HepG2 (cell line): ENCODE results near the gene PARS2. TPM values are rescaled to one million over a fixed set of nuclear protein-coding genes. Genes with fewer than 3 reads are reported as not detected.

Experiments used
- ETV6 ChIP-seq: sonication (generic); formaldehyde crosslinking; conservative IDR thresholded peaks from 2 replicates; pipeline ENCODE4 v1.4.0; 2020; ENCODE audit warnings: missing genetic modification reagents
- HNF4A ChIP-seq: sonication (generic); formaldehyde crosslinking; IDR thresholded peaks from 2 replicates; pipeline ENCODE4 v1.4.0; 2020; ENCODE audit warnings: missing genetic modification reagents
- HNRNPUL1 ChIP-seq: fragments of 200-400 bp; formaldehyde crosslinking; IDR thresholded peaks from 2 replicates; pipeline ENCODE4 v1.6.1; 2017; ENCODE audit warnings: low read depth, mild to moderate bottlenecking, low read length, moderate library complexity
- HOXA3 ChIP-seq: sonication (generic); formaldehyde crosslinking; IDR thresholded peaks from 2 replicates; pipeline ENCODE4 v1.5.0; 2020; ENCODE audit warnings: missing genetic modification reagents
- MAZ ChIP-seq, 2 experiments: sonication (generic) in 1 of 2; formaldehyde crosslinking in 1 of 2; IDR thresholded peaks; 2 replicates each; pipeline versions ENCODE4 v1.5.0 to v1.6.1; 2012 to 2020; ENCODE audit warnings: low read depth in 2 of 2, mild to moderate bottlenecking in 2 of 2, borderline replicate concordance in 1 of 2, improper control_type of control experiment in 1 of 2, low read length in 1 of 2, missing genetic modification reagents in 1 of 2, moderate library complexity in 1 of 2
- PAF1 ChIP-seq: IDR thresholded peaks from 2 replicates; pipeline ENCODE4 v1.6.1; 2016; ENCODE audit warnings: missing genetic modification reagents, missing compliant biosample characterization
- PCBP1 ChIP-seq: fragments of 200-400 bp; formaldehyde crosslinking; IDR thresholded peaks from 2 replicates; pipeline ENCODE4 v1.6.1; 2017; ENCODE audit warnings: mild to moderate bottlenecking, low read depth, low read length, borderline replicate concordance
- POLR2G ChIP-seq: fragments of 200-400 bp; formaldehyde crosslinking; IDR thresholded peaks from 2 replicates; pipeline ENCODE4 v1.6.1; 2018; ENCODE audit warnings: mild to moderate bottlenecking, low read depth, low read length, moderate library complexity
- SRSF9 ChIP-seq: fragments of 200-400 bp; formaldehyde crosslinking; IDR thresholded peaks from 2 replicates; pipeline ENCODE4 v1.6.1; 2018; ENCODE audit warnings: borderline replicate concordance, mild to moderate bottlenecking, low read depth, low read length; ENCODE audit not compliant: insufficient read depth, poor library complexity, severe bottlenecking
- TAF15 ChIP-seq: fragments of 200-400 bp; formaldehyde crosslinking; IDR thresholded peaks from one replicate; pipeline ENCODE4 v1.6.1; 2018; ENCODE audit warnings: mild to moderate bottlenecking, low read depth, low read length; ENCODE audit not compliant: poor library complexity, severe bottlenecking
- ZNF17 ChIP-seq: sonication (generic); formaldehyde crosslinking; IDR thresholded peaks from 2 replicates; pipeline ENCODE4 v1.5.0; 2020; ENCODE audit warnings: mild to moderate bottlenecking, missing genetic modification reagents
- ZNF253 ChIP-seq: sonication (generic); formaldehyde crosslinking; IDR thresholded peaks from 2 replicates; pipeline ENCODE4 v1.8.0; 2022; ENCODE audit warnings: mild to moderate bottlenecking, missing genetic modification reagents, borderline replicate concordance
- ZNF331 ChIP-seq: sonication (generic); formaldehyde crosslinking; IDR thresholded peaks from 2 replicates; pipeline ENCODE4 v1.4.0; 2020; ENCODE audit warnings: missing genetic modification reagents
- ZNF44 ChIP-seq: sonication (generic); formaldehyde crosslinking; IDR thresholded peaks from 2 replicates; pipeline ENCODE4 v1.5.1; 2020; ENCODE audit warnings: mild to moderate bottlenecking, missing genetic modification reagents
- ZNF510 ChIP-seq: sonication (generic); formaldehyde crosslinking; IDR thresholded peaks from 2 replicates; pipeline ENCODE4 v1.4.0; 2020; ENCODE audit warnings: low read depth, mild to moderate bottlenecking, missing genetic modification reagents
- polyA plus RNA-seq, 8 experiments: library from polyadenylated mRNA; depleted of rRNA in 3 of 8; stranded (reverse) in 7 of 8; unstranded in 1 of 8; fragments of >200 nt; fragmentation: Illumina TruSeq in 4 of 8; extraction: Trizol in 4 of 8; gene quantifications; 2 replicates each; pipeline versions ENCODE4 v1.2.1 to v1.2.3, GENCODE V29; 2011 to 2016; ENCODE audit warnings: low read depth in 4 of 8, missing spikeins in 1 of 8, mixed read lengths in 1 of 8; ENCODE audit not compliant: insufficient read depth in 1 of 8
- total RNA-seq, 5 experiments: library from RNA; depleted of rRNA; stranded (reverse); fragments of >200 nt; fragmentation: Illumina TruSeq; extraction: Trizol; gene quantifications; 2 replicates each; pipeline ENCODE4 v1.2.3, GENCODE V29; 2016; ENCODE audit warnings: low read depth in 1 of 5
- TF ChIP-seq, protein P1 (sequence below): IDR thresholded peaks from 2 replicates; pipeline ENCODE4 v1.6.1; 2016; ENCODE audit warnings: missing compliant biosample characterization, missing genetic modification reagents, borderline replicate concordance
- TF ChIP-seq, protein P2 (sequence below): IDR thresholded peaks from 2 replicates; pipeline ENCODE4 v1.6.1; 2012; ENCODE audit warnings: inconsistent platforms
- TF ChIP-seq, protein P3 (sequence below): sonication (generic); formaldehyde crosslinking; IDR thresholded peaks from 2 replicates; pipeline ENCODE4 v1.5.0; 2020; ENCODE audit warnings: missing genetic modification reagents
- TF ChIP-seq, protein P4 (sequence below): sonication (generic); formaldehyde crosslinking; IDR thresholded peaks from 2 replicates; pipeline ENCODE4 v1.8.0; 2022; ENCODE audit warnings: mild to moderate bottlenecking, missing genetic modification reagents, moderate library complexity
- TF ChIP-seq, protein P5 (sequence below): sonication (generic); formaldehyde crosslinking; IDR thresholded peaks from 2 replicates; pipeline ENCODE4; 2020; ENCODE audit warnings: missing genetic modification reagents, mild to moderate bottlenecking, borderline replicate concordance
- TF ChIP-seq, protein P6 (sequence below): conservative IDR thresholded peaks from 2 replicates; pipeline ENCODE4 v1.6.1; 2018; ENCODE audit warnings: missing genetic modification reagents

Gene PARS2
- total and polyA plus RNA-seq, 2 of the 13 experiments (the other 11 are each of a cell fraction or from before 2014, with no cell fraction given): 2.4 to 4.6 TPM

DNA sequence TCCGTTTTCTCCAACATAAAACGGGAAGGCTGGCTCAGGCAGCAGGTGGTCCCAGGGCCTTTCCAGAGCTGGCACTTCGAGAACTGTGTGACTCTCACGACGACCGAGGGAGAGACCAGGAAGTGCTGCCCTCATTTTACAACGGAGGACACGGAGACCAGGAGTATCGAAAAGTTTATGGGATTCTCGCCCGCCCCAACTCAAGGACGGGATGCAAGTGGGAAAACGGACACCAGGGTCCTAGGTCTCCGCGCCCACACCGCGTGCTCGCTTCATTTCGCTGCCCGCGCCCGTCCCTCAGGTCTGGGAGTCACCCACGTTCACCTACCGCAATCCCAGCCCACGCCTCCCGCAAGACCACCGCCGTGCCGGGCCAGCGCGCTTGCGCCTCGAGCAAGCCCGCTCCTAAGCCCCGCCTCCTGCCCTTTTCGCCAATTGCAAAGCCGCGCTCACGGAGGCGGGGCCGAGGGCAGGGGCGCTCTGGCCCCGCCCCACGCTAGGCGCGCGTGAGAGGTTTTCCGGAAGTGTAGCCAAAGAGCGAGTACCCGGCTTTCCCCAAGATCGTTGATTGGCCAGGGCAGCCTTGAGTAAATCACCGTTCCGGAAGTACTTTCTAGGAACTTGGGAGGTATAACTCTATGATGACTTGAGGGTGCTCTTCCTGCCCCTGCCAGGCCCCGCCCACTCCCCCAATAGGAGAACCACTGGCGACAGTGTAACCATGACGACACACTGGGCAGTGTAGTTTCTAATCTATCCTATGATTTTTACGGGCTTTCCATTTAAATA, at the start of gene PARS2 (continued):
- TF ChIP-seq, protein P1, sequence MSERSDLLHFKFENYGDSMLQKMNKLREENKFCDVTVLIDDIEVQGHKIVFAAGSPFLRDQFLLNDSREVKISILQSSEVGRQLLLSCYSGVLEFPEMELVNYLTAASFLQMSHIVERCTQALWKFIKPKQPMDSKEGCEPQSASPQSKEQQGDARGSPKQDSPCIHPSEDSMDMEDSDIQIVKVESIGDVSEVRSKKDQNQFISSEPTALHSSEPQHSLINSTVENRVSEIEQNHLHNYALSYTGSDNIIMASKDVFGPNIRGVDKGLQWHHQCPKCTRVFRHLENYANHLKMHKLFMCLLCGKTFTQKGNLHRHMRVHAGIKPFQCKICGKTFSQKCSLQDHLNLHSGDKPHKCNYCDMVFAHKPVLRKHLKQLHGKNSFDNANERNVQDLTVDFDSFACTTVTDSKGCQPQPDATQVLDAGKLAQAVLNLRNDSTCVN (CRISPR knock-in tag): peak; percentile 62; the same call in 1 of the 2 replicates
- no peak for TF ChIP-seq PAF1 (CRISPR knock-in tag)
- no peak for TF ChIP-seq TAF15
- TF ChIP-seq POLR2G: peak; percentile 90
- no peak for TF ChIP-seq ZNF17 (CRISPR knock-in tag)
- no peak for TF ChIP-seq ZNF44
- TF ChIP-seq ZNF510 (CRISPR knock-in tag): no peak
- 0 out of 2 replicates have a peak, but pooled peaks have one; percentile 45 for TF ChIP-seq MAZ (IDR thresholded peaks at IDR 0.05; ENCODE audit: borderline replicate concordance, low read depth, low read length)
- TF ChIP-seq MAZ (CRISPR knock-in tag; IDR thresholded peaks at IDR 0.05; ENCODE audit: low read depth): peak; percentile 93
- TF ChIP-seq, protein P2, sequence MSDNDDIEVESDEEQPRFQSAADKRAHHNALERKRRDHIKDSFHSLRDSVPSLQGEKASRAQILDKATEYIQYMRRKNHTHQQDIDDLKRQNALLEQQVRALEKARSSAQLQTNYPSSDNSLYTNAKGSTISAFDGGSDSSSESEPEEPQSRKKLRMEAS: peak; percentile 81
- TF ChIP-seq, protein P3, sequence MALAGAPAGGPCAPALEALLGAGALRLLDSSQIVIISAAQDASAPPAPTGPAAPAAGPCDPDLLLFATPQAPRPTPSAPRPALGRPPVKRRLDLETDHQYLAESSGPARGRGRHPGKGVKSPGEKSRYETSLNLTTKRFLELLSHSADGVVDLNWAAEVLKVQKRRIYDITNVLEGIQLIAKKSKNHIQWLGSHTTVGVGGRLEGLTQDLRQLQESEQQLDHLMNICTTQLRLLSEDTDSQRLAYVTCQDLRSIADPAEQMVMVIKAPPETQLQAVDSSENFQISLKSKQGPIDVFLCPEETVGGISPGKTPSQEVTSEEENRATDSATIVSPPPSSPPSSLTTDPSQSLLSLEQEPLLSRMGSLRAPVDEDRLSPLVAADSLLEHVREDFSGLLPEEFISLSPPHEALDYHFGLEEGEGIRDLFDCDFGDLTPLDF (CRISPR knock-in tag): peak; percentile 83
- no peak for TF ChIP-seq HNRNPUL1
- TF ChIP-seq, protein P4, sequence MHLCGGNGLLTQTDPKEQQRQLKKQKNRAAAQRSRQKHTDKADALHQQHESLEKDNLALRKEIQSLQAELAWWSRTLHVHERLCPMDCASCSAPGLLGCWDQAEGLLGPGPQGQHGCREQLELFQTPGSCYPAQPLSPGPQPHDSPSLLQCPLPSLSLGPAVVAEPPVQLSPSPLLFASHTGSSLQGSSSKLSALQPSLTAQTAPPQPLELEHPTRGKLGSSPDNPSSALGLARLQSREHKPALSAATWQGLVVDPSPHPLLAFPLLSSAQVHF (CRISPR knock-in tag): no peak
- no peak for TF ChIP-seq ZNF331 (CRISPR knock-in tag)
- TF ChIP-seq SRSF9: no peak
- TF ChIP-seq HNF4A (CRISPR knock-in tag): no peak
- no peak for TF ChIP-seq ETV6 (CRISPR knock-in tag)
- TF ChIP-seq HOXA3 (CRISPR knock-in tag): peak; percentile 61; the same call in 1 of the 2 replicates
- TF ChIP-seq PCBP1: no peak
- no peak for TF ChIP-seq ZNF253
- TF ChIP-seq, protein P5, sequence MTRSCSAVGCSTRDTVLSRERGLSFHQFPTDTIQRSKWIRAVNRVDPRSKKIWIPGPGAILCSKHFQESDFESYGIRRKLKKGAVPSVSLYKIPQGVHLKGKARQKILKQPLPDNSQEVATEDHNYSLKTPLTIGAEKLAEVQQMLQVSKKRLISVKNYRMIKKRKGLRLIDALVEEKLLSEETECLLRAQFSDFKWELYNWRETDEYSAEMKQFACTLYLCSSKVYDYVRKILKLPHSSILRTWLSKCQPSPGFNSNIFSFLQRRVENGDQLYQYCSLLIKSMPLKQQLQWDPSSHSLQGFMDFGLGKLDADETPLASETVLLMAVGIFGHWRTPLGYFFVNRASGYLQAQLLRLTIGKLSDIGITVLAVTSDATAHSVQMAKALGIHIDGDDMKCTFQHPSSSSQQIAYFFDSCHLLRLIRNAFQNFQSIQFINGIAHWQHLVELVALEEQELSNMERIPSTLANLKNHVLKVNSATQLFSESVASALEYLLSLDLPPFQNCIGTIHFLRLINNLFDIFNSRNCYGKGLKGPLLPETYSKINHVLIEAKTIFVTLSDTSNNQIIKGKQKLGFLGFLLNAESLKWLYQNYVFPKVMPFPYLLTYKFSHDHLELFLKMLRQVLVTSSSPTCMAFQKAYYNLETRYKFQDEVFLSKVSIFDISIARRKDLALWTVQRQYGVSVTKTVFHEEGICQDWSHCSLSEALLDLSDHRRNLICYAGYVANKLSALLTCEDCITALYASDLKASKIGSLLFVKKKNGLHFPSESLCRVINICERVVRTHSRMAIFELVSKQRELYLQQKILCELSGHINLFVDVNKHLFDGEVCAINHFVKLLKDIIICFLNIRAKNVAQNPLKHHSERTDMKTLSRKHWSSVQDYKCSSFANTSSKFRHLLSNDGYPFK: peak; percentile 69; the same call in 1 of the 2 replicates
- TF ChIP-seq, protein P6, sequence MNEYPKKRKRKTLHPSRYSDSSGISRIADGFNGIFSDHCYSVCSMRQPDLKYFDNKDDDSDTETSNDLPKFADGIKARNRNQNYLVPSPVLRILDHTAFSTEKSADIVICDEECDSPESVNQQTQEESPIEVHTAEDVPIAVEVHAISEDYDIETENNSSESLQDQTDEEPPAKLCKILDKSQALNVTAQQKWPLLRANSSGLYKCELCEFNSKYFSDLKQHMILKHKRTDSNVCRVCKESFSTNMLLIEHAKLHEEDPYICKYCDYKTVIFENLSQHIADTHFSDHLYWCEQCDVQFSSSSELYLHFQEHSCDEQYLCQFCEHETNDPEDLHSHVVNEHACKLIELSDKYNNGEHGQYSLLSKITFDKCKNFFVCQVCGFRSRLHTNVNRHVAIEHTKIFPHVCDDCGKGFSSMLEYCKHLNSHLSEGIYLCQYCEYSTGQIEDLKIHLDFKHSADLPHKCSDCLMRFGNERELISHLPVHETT (CRISPR knock-in tag): no peak
